ENCODE results near the gene NR3C2.

DNA sequence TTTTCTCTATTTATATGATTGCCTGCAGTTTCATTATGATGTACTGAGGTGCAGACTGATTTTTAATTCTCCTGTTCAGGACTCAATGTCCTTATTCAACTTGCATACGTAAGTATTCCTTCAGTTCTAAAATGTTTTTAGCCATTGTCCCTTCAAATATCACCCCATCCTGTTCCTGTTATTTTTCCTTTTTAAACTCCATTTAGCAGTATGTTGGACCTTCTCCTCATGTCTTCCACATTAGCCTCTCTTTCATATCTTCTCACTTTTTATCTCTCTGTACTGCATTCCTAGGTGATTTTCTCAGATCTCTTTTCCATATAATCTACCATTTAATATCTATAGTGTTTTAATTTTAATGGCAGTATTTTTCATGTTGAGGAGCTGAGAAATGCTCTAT, 317.7 kb downstream of the NR3C2 start:
- TF ChIP-seq CTCF (IDR thresholded peaks at IDR 0.05; ENCODE audit: insufficient read depth, low read depth, low read length) (no peak), EZH2 (IDR thresholded peaks at IDR 0.05; ENCODE audit: insufficient read depth, low read length) (no peak)
